BLaER1 (cell line): ENCODE measurements around the gene ASF1A.

Experiments
- H3K27ac ChIP-seq: shearing (Covaris generic); formaldehyde crosslinking; 2 replicates; pipeline ENCODE4 v1.8.1; 2022
- H3K27me3 ChIP-seq: shearing (Covaris generic); formaldehyde crosslinking; 2 replicates; pipeline ENCODE4 v1.8.1; 2022
- H3K36me3 ChIP-seq: shearing (Covaris generic); formaldehyde crosslinking; 2 replicates; pipeline ENCODE4 v1.8.1; 2022
- H3K4me1 ChIP-seq: shearing (Covaris generic); formaldehyde crosslinking; 2 replicates; pipeline ENCODE4 v1.8.1; 2022
- H3K4me2 ChIP-seq: shearing (Covaris generic); formaldehyde crosslinking; 2 replicates; pipeline ENCODE4 v1.8.1; 2022
- H3K4me3 ChIP-seq: shearing (Covaris generic); formaldehyde crosslinking; 2 replicates; pipeline ENCODE4 v1.8.1; 2022
- H3K9ac ChIP-seq: shearing (Covaris generic); formaldehyde crosslinking; 2 replicates; pipeline ENCODE4 v1.8.1; 2022
- H3K9me3 ChIP-seq: shearing (Covaris generic); formaldehyde crosslinking; 2 replicates; pipeline ENCODE4 v1.8.1; 2022
- H4K20me1 ChIP-seq: shearing (Covaris generic); formaldehyde crosslinking; 2 replicates; pipeline ENCODE4 v1.8.1; 2022
- Cebpa-rat ChIP-seq: shearing (Covaris generic); IDR thresholded peaks from 2 replicates; pipeline ENCODE4 v1.8.1; 2022

ASF1A gene

GRCh38 chr6:118905851-118906250, 11.9 kb downstream of the ASF1A start:
- no peak overlapping the region for H3K27ac ChIP-seq
- H4K20me1 ChIP-seq: peaks cover 63% of the 10 kb centered on the region
- H3K4me3 ChIP-seq: no peak overlapping the region
- H3K4me2 ChIP-seq: no peak overlapping the region
- H3K9me3 ChIP-seq: no peaks in the 10 kb centered on the region
- H3K36me3 ChIP-seq: peaks cover 97% of the 10 kb centered on the region
- no peak for TF ChIP-seq Cebpa-rat
- H3K4me1 ChIP-seq: peaks cover under 1% of the 10 kb centered on the region; the same call in 1 of the 2 replicates
- no peak overlapping the region for H3K9ac ChIP-seq
- no peaks in the 10 kb centered on the region for H3K27me3 ChIP-seq

GRCh38 chr6:118908441-118908840, 14.5 kb downstream of the ASF1A start:
- H3K27ac ChIP-seq: no peak overlapping the region
- TF ChIP-seq Cebpa-rat: no peak
- H3K4me2 ChIP-seq: no peak overlapping the region
- H3K27me3 ChIP-seq: no peaks in the 10 kb centered on the region
- H4K20me1 ChIP-seq: peaks cover 46% of the 10 kb centered on the region
- peaks cover 95% of the 10 kb centered on the region for H3K36me3 ChIP-seq
- H3K4me1 ChIP-seq: no peaks in the 10 kb centered on the region
- no peaks in the 10 kb centered on the region for H3K9me3 ChIP-seq
- no peak overlapping the region for H3K4me3 ChIP-seq
- H3K9ac ChIP-seq: no peak overlapping the region

- Histone ChIP-seq H3K4me2 (no peak overlapping the region), H4K20me1 (peaks cover 17% of the 10 kb centered on the region), H3K36me3 (peaks cover 92% of the 10 kb centered on the region), H3K4me3 (no peak overlapping the region), H3K9ac (no peak overlapping the region), H3K9me3 (no peaks in the 10 kb centered on the region), H3K4me1 (no peaks in the 10 kb centered on the region), H3K27me3 (no peaks in the 10 kb centered on the region), H3K27ac (no peak overlapping the region)
- TF ChIP-seq Cebpa-rat: no peak
Measured at GRCh38 chr6:118912646-118913045, 18.7 kb downstream of the ASF1A start.

- H4K20me1 ChIP-seq: peaks cover 14% of the 10 kb centered on the region
- H3K4me2 ChIP-seq: no peak overlapping the region
- H3K4me3 ChIP-seq: no peak overlapping the region
- H3K27me3 ChIP-seq: no peaks in the 10 kb centered on the region
- TF ChIP-seq Cebpa-rat: no peak
- peaks cover 92% of the 10 kb centered on the region for H3K36me3 ChIP-seq
- H3K27ac ChIP-seq: no peak overlapping the region
- H3K4me1 ChIP-seq: no peaks in the 10 kb centered on the region
- H3K9me3 ChIP-seq: no peaks in the 10 kb centered on the region
- H3K9ac ChIP-seq: no peak overlapping the region
Measured at GRCh38 chr6:118913161-118913560, 19.2 kb downstream of the ASF1A start.

GRCh38 chr6:118914598-118914997, 20.6 kb downstream of the ASF1A start:
- H3K4me2 ChIP-seq: no peak overlapping the region
- TF ChIP-seq Cebpa-rat: no peak
- H3K27ac ChIP-seq: no peak overlapping the region

GRCh38 chr6:118917546-118918328, 23.8 kb downstream of the ASF1A start:
- no peak overlapping the region for H3K4me2 ChIP-seq
- H4K20me1 ChIP-seq: peaks cover 4% of the 10 kb centered on the region; the same call in 1 of the 2 replicates
- peaks cover 94% of the 10 kb centered on the region for H3K36me3 ChIP-seq
- H3K4me3 ChIP-seq: no peak overlapping the region
- no peak overlapping the region for H3K9ac ChIP-seq
- no peaks in the 10 kb centered on the region for H3K9me3 ChIP-seq
- no peak overlapping the region for H3K27ac ChIP-seq
- H3K27me3 ChIP-seq: no peaks in the 10 kb centered on the region
- no peak for TF ChIP-seq Cebpa-rat
- no peaks in the 10 kb centered on the region for H3K4me1 ChIP-seq

More at GRCh38 chr6:118914598-118914997, 20.6 kb downstream of the ASF1A start:
- Histone ChIP-seq H3K9me3 (no peaks in the 10 kb centered on the region), H4K20me1 (peaks cover 9% of the 10 kb centered on the region), H3K9ac (no peak overlapping the region), H3K27me3 (no peaks in the 10 kb centered on the region), H3K36me3 (peaks cover 93% of the 10 kb centered on the region), H3K4me1 (no peaks in the 10 kb centered on the region), H3K4me3 (no peak overlapping the region)

GRCh38 chr6:118918329-118918725, 24.4 kb downstream of the ASF1A start:
- H3K4me1 ChIP-seq: no peaks in the 10 kb centered on the region
- H3K27ac ChIP-seq: no peak overlapping the region
- H3K4me2 ChIP-seq: no peak overlapping the region
- no peak overlapping the region for H3K4me3 ChIP-seq
- H3K27me3 ChIP-seq: no peaks in the 10 kb centered on the region
- no peak for TF ChIP-seq Cebpa-rat
- peaks cover 94% of the 10 kb centered on the region for H3K36me3 ChIP-seq
- no peaks in the 10 kb centered on the region for H3K9me3 ChIP-seq
- H4K20me1 ChIP-seq: no peaks in the 10 kb centered on the region
- no peak overlapping the region for H3K9ac ChIP-seq

GRCh38 chr6:118921084-118921483, 27.1 kb downstream of the ASF1A start:
- TF ChIP-seq Cebpa-rat: no peak
- Histone ChIP-seq H3K9ac (no peak overlapping the region), H3K4me1 (no peaks in the 10 kb centered on the region), H3K4me2 (no peak overlapping the region), H3K36me3 (peaks cover 90% of the 10 kb centered on the region), H3K27me3 (no peaks in the 10 kb centered on the region), H3K27ac (no peak overlapping the region), H3K9me3 (no peaks in the 10 kb centered on the region), H3K4me3 (no peak overlapping the region), H4K20me1 (no peaks in the 10 kb centered on the region)

- H3K36me3 ChIP-seq: peaks cover 90% of the 10 kb centered on the region
- H3K4me2 ChIP-seq: no peak overlapping the region
- no peaks in the 10 kb centered on the region for H3K27me3 ChIP-seq
- no peaks in the 10 kb centered on the region for H3K9me3 ChIP-seq
- no peak for TF ChIP-seq Cebpa-rat
- H3K27ac ChIP-seq: no peak overlapping the region
- no peak overlapping the region for H3K9ac ChIP-seq
- no peaks in the 10 kb centered on the region for H3K4me1 ChIP-seq
- H3K4me3 ChIP-seq: no peak overlapping the region
- no peaks in the 10 kb centered on the region for H4K20me1 ChIP-seq
Measured at GRCh38 chr6:118923035-118923434, 29.1 kb downstream of the ASF1A start.

- H3K27me3 ChIP-seq: no peaks in the 10 kb centered on the region
- H3K27ac ChIP-seq: no peak overlapping the region
- H3K36me3 ChIP-seq: peaks cover 57% of the 10 kb centered on the region
- H4K20me1 ChIP-seq: peaks cover 14% of the 10 kb centered on the region
- no peak overlapping the region for H3K4me3 ChIP-seq
- TF ChIP-seq Cebpa-rat: no peak
- H3K9me3 ChIP-seq: no peaks in the 10 kb centered on the region
- no peak overlapping the region for H3K9ac ChIP-seq
- peaks cover 13% of the 10 kb centered on the region for H3K4me1 ChIP-seq
- H3K4me2 ChIP-seq: no peak overlapping the region
Measured at GRCh38 chr6:118930680-118931079, 36.7 kb downstream of the ASF1A start.
